ENCODE measurements around the gene TRPM2.

Gene TRPM2

DNA sequence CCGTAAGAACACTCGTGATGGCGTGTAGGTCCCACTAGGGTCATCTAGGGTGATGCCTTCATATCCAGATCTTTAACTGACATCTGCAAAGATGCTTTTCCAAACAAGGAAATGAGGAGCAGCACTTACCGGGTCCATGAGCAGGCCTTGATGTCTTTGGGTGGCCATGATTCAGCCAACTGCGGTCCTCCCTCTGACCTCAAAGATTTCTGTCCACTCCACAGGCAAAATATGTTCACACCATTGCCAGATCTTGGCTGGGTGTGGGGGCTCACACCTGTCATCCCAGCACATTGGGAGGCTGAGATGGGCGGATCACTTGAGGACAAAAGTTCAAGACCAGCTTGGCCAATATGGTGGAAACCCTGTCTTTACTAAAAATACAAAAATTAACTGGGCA, 18.2 kb downstream of the TRPM2 start:
- DNase-seq (ENCODE audit: low read depth in 3 of 3, low spot score in 1 of 3) = no peak

GRCh38 chr21:44372616-44373015, 19.2 kb downstream of the TRPM2 start:
- no peak for DNase-seq (ENCODE audit: low read depth in 3 of 3, low spot score in 1 of 3)

DNA sequence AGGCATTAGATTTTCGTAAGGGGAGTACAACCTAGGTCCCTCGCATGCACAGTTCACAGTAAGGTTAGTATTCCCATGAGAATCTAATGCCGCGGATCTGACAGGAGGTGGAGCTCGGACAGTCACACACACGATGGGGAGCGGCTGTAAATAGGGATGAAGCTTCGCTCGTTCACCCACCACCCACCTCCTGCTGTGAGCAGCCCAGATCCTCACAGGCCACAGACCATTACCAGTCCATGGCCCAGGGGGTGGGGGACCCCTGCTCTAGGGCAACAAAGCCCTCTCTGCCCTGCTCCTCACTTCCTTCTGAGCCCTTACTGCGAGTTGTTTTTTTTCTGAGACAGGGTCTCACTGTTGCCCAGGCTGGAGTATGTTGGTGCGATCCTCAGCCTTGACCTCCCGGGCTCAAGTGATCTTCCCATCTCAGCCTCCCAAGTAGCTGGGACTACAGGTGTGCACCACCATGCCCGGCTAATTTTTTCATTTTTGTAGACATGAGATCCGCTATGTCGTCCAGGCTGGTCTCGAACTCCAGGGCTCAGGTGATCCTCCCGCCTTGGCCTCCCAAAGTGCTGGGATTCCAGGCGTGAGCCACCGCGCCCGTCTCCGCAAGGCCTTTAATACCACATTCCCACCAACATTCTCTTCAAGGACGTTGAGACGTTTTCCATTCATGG, 21.3 kb downstream of the TRPM2 start:
- DNase-seq (ENCODE audit: low read depth in 3 of 3, low spot score in 1 of 3) = no peak

GRCh38 chr21:44375281-44375651, 21.8 kb downstream of the TRPM2 start:
- no peak for DNase-seq (ENCODE audit: low read depth in 3 of 3, low spot score in 1 of 3)

GRCh38 chr21:44375761-44376241, 22.4 kb downstream of the TRPM2 start:
- DNase-seq (ENCODE audit: low read depth in 3 of 3, low spot score in 1 of 3) = no peak

DNA sequence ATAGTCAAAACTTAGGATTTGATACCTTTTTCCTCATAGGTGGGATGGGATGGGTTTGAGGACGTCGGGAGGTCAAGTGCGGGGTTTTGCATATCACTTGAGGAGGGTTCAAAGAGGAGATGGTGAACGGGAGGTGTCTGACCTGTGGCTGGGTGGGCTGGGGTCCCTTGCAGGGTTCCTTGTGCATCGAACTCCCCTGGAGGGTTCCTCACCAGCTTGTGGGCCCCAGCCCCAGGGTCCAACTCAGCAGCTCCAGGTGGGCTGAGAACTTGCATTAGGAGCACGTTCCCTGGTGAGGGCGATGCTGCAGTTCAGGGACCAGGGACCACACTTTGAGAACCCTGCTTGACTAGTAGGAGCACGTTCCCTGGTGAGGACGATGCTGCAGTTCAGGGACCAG, 23.2 kb downstream of the TRPM2 start:
- DNase-seq (ENCODE audit: low read depth in 3 of 3, low spot score in 1 of 3) = no peak

GRCh38 chr21:44377201-44377921, 23.9 kb downstream of the TRPM2 start:
- no peak for DNase-seq (ENCODE audit: low read depth in 3 of 3, low spot score in 1 of 3)

DNA sequence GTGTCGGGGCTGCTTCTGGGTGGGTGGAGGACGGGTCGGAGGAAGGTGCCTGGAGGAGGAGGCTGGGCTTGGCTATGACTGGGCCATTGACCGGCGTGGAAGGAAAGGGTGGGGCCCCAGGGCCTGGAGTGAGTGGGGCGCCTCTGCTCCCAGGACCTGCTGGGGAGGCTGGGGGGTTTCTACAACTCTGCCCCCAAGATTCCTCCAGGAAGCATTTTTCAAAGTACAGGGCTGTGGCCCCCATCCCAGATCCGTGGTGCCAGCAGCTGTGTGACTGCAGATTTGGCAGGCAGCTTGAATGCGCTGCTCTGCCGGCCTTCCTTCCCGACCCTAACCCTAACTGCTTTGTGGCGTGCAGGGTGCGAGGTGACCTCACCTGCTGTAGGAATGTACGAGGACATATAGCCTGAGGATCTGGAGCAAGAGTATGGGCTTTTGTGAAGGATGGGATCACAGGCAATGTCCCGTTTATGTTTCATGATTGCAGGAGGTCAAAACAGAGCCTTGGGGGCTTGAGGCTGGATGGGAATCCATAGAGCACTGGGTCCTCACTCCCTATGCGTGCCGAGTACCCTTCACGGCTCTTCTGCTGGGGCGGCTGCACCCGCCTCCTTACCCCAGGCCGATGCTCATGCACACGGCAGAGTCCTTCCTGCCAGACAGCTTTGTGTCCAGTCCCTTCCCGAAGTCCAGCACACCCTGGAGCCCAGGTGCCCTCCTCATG, 24.7 kb downstream of the TRPM2 start:
- DNase-seq (ENCODE audit: low read depth in 3 of 3, low spot score in 1 of 3) = no peak

DNA sequence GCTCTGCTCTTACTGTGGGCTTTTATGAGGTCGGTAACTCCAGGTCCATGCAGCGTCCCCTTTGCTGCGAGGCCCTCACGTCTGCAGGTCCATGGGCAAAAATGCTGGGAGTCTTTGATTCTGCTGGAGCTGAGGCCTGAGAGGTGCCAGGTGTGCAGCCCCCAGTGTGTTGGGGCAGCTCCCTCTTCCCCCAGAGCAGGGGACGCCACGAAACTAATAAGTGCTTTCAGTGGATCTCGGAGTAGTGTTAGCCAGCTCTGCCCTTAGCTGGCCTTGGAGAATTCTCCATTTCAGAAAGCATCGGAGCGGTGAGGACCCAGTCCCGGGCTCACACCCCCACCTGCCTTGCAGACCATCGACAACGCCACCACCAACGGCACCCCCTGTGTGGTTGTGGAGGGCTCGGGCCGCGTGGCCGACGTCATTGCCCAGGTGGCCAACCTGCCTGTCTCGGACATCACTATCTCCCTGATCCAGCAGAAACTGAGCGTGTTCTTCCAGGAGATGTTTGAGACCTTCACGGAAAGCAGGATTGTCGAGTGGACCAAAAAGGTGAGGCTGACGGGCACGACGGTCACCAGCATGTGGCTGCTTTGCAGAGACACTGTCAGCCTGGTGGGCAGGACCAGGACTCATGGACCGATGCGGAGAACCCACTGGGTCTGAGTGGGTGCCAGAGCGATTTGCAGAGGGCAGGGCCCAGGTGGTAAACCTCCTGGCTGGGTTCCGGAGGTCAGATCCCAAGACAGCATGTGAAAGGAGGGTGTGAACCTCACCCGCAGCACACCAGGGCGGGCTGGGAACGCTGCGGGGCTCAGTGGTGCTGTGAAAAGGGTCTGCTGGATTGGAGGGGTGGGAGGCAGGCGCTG, 25.5 kb downstream of the TRPM2 start:
- no peak for DNase-seq (ENCODE audit: low read depth in 3 of 3, low spot score in 1 of 3)

DNA sequence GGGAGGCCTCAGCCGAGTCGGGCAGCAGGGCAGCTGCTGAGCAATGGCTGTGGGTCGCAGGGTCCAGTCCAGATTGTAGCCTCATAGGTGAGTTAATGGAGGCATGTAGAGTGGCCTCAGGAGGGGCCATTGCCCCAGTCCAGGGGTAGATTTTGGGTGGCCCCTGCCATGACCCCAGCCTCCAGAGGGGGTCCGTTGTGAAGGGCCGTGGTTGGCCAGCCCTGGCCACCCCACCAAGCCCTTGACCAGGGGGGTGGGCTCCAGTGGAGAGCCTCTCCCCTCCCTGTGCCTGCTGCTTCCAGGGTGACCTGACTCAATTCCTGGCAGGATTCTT, 26.1 kb downstream of the TRPM2 start:
- DNase-seq (ENCODE audit: low read depth in 3 of 3, low spot score in 1 of 3) = no peak

GRCh38 chr21:44379991-44380865, 26.8 kb downstream of the TRPM2 start:
- no peak for DNase-seq (ENCODE audit: low read depth in 3 of 3, low spot score in 1 of 3)

GRCh38 chr21:44380876-44381275, 27.5 kb downstream of the TRPM2 start:
- no peak for DNase-seq (ENCODE audit: low read depth in 3 of 3, low spot score in 1 of 3)

DNA sequence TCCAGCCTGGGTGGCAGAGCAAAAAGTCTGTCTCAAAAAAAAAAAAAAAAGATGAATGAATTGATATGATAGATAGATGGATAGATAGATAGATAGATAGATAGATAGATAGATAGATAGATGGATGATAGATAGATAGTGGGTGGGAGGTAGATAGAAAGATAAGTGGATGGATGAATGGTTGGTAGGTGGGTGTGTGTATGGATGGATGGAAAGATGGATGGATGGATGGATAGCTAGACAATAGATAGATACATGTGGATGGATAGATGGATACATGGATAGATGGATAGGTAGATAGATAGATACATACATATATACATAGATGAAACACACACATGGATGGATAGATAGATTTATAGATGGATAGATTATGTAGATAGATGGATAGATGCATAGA, 28.5 kb downstream of the TRPM2 start:
- no peak for DNase-seq (ENCODE audit: low read depth in 3 of 3, low spot score in 1 of 3)

GRCh38 chr21:44382536-44382935, 29.1 kb downstream of the TRPM2 start:
- DNase-seq (ENCODE audit: low read depth in 3 of 3, low spot score in 1 of 3) = no peak

DNA sequence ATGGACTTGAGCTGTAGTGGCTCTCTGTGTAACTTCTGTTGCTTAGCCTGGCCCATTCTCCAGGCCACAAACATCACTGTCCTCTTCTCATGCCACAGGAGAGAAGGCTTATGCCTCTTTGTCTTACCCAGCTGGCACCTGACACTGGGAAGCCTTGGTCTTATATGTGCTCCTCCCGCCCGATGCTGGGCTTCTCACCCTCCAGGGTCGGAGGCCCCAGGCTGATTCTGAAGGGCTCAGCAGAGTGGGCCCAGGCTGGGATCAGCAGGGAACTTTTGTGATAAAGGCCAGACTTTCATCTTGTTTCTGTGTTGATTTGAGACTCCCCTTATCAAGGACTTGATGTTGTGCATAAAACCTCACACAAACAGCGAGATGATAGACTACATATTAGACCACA, 29.8 kb downstream of the TRPM2 start:
- no peak for DNase-seq (ENCODE audit: low read depth in 3 of 3, low spot score in 1 of 3)

GRCh38 chr21:44384968-44385367, 31.5 kb downstream of the TRPM2 start:
- DNase-seq (ENCODE audit: low read depth in 3 of 3, low spot score in 1 of 3) = no peak

GRCh38 chr21:44389335-44389734, 35.9 kb downstream of the TRPM2 start:
- no peak for DNase-seq (ENCODE audit: low read depth in 3 of 3, low spot score in 1 of 3)

DNA sequence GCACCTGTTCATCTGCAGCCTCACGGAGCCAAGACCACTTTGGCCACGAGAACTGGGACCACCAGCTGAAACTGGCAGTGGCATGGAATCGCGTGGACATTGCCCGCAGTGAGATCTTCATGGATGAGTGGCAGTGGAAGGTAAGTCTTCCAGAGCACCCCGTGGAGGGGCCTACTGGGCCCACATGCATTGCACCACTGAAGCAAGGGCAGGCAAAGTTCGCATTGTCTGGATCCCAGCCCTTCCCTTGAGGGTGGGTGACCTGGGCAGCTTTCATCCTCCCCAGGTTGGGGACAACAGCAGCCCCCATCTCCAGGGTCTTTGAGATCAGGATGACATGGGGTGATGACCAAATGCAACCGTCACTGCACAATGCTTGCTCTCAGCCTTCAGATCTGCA, 37.5 kb downstream of the TRPM2 start:
- DNase-seq (ENCODE audit: low read depth in 3 of 3, low spot score in 1 of 3) = no peak

DNA sequence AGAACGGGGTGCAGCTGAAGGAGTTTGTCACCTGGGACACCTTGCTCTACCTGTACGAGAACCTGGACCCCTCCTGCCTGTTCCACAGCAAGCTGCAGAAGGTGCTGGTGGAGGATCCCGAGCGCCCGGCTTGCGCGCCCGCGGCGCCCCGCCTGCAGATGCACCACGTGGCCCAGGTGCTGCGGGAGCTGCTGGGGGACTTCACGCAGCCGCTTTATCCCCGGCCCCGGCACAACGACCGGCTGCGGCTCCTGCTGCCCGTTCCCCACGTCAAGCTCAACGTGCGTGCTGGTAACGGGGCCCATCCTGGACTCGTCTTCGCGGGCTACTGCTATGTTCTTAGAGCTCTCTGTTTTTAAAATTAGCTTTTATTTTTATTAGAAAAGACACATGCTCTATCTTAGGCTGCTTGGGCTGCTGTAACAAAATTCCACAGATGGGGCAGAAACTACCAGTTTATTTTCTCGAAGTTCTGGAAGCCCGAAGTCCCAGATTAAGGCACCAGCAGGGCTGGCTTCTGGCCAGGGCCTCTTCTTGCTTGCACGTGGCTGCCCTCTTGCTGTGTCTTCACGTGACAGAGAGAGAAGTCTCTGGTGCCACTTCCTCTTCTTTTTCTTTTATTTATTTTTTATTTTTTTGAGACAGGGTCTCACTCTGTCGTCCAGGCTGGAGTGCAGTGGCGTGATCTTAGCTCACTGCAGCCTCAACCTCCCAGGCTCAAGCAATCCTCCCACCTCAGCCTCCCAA, 38.1 kb downstream of the TRPM2 start:
- no peak for DNase-seq (ENCODE audit: low read depth in 3 of 3, low spot score in 1 of 3)

DNA sequence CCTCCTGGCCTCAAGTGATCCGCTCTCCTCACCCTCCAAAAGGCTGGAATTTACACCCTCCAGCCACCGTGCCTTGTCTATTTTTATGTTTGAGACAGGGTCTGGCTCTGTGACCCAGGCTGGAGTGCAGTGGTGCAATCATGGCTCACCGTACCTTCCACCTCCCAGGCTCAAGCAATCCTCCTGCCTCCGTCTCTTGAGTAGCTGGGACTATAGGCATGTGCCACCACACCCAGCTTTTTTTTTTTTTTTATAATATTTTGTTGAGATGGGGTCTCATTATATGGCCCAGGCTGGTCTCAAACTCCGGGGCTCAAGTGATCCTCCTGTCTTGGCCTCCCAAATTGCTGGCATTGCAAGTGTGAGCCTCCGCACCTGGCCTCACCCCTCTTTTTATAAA, 38.8 kb downstream of the TRPM2 start:
- DNase-seq (ENCODE audit: low read depth in 3 of 3, low spot score in 1 of 3) = no peak
